AG10803 (cell line): ENCODE results near the gene KIAA1217.

Source experiments
- DNase-seq: peaks from one replicate; pipeline ENCODE4 v3.0.0; 2010; ENCODE audit warnings: low read depth
- H3K4me3 ChIP-seq: 2 replicates; pipeline ENCODE4 v1.5.1; 2011; ENCODE audit warnings: mild to moderate bottlenecking, low read length, control low read depth
- CTCF ChIP-seq: conservative IDR thresholded peaks from 2 replicates; pipeline ENCODE4 v1.5.1; 2011; ENCODE audit warnings: mild to moderate bottlenecking, low read length, control low read depth, inconsistent platforms

Gene KIAA1217

GRCh38 chr10:24518981-24519597 is 310.2 kb downstream of the KIAA1217 start:
- TF ChIP-seq CTCF: peak; percentile 89
- peak; percentile 54 for DNase-seq
- no peak overlapping the region for H3K4me3 ChIP-seq

- no peak for TF ChIP-seq CTCF
- no peak for DNase-seq
- no peak overlapping the region for H3K4me3 ChIP-seq
These were observed 311.0 kb downstream of the KIAA1217 start for GRCh38 chr10:24519950-24520349.

- no peak for TF ChIP-seq CTCF
- H3K4me3 ChIP-seq: no peak overlapping the region
- DNase-seq: no peak
These were observed 315.4 kb downstream of the KIAA1217 start for GRCh38 chr10:24524314-24524713.

DNA sequence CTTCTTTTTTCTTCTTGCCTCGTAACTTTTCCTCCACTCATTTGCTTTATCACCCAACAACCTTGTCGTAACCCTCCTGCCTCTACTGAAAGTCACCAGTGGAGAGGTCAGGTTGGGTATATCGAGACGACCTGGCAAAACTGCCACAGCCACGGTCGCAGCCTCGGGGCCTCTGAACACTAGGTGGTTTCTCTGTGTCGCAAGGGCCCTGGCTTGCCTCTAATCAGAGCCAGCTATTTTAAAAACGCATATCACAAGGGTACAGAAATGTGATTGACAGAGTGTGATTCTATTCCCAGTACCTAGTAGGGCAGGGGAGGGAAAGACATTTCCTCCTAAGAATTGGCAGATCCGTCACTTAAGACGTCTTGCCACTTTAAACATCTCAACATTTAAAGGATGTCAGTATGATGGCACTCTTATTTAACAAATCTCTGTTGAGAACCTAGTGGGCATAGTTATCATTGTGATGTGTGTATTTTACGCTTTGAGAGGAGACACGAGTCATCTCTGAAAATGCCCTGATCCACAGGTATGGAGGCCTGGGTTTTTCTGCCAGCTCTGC is 317.2 kb downstream of the KIAA1217 start:
- TF ChIP-seq CTCF: no peak
- DNase-seq: no peak
- no peak overlapping the region for H3K4me3 ChIP-seq

- no peak for DNase-seq
- TF ChIP-seq CTCF: no peak
- no peak overlapping the region for H3K4me3 ChIP-seq
These were observed 320.0 kb downstream of the KIAA1217 start for GRCh38 chr10:24528946-24529345.

DNA sequence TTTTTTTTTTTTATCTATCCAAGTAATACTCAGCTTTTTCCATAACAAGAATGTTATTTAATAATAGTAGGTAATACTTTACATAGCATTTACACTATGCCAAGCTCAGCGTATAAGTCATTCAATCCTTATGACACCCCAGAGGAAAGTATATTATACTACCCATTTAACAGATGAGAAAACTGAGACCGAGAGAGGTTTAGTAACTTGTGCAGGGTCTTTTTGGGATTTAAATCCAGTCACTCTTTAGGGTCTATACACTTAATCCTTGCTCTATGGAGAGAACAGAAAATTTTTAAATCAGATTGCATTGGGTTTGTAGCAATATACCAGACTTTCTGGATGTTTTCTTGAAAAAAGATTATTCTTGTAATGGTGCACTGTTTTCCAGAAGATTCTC is 322.5 kb downstream of the KIAA1217 start:
- no peak for DNase-seq
- TF ChIP-seq CTCF: no peak
- H3K4me3 ChIP-seq: no peak overlapping the region

GRCh38 chr10:24533981-24534380 is 325.0 kb downstream of the KIAA1217 start:
- no peak overlapping the region for H3K4me3 ChIP-seq
- no peak for DNase-seq
- no peak for TF ChIP-seq CTCF
